ENCODE results near the gene P2RY6.

P2RY6 gene

DNA sequence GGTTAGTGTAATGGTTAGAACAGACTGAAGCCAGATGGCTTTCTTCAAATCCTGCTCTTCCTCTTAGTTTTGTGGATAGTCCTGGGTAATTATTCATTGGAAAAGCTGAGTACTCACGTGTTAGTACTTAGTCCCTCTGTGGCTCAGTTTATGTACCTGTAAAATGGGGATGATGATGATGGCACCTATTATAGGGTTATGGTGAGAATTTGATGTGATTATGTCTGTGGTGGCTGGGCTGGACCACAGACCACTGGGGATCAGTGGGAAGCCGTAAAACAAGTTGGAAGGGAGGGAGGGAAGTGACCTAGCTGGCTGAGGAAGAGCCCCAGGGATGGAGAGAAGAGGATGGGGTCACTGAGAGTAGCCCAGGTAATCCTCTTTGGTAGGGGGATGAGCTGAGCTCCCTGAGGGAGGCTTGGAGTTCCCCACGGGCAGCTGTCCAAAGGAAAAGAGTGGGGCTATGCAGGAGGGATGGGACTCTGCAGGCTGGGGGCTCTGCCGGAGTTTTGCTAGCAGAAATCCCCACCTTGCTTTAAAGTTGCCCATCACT, 55.8 kb downstream of the P2RY6 start:
- in situ Hi-C loops (cut with MboI; ENCODE audit: low sequenced_read_pairs), result no loop called here

DNA sequence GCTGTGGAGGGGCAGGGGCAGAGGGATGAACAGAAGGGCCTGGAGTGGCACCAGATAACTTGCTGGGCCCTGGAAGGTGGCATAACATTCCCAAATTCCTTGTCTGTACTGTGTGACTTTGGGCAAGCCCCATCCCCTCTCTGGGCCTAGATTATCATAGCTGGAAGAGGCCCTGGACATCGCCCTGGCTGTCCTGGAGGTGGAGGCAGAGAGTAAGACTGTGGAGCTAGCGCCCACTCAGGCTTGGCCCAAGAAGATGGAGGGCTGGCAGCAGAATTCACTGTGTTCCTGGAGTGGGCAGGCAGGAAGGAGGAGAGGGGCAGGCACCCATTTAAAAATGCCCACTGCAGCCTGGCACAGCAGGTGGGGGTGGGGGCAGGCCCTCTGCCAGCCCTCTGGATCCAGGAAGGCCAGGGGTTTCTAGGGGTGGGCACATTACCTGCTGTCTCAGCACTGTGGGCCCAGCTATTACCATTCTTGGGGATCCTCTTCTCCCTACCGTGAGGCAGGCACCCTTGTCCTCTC, 58.5 kb downstream of the P2RY6 start:
- in situ Hi-C loops (cut with MboI; ENCODE audit: low sequenced_read_pairs), result no loop called here

DNA sequence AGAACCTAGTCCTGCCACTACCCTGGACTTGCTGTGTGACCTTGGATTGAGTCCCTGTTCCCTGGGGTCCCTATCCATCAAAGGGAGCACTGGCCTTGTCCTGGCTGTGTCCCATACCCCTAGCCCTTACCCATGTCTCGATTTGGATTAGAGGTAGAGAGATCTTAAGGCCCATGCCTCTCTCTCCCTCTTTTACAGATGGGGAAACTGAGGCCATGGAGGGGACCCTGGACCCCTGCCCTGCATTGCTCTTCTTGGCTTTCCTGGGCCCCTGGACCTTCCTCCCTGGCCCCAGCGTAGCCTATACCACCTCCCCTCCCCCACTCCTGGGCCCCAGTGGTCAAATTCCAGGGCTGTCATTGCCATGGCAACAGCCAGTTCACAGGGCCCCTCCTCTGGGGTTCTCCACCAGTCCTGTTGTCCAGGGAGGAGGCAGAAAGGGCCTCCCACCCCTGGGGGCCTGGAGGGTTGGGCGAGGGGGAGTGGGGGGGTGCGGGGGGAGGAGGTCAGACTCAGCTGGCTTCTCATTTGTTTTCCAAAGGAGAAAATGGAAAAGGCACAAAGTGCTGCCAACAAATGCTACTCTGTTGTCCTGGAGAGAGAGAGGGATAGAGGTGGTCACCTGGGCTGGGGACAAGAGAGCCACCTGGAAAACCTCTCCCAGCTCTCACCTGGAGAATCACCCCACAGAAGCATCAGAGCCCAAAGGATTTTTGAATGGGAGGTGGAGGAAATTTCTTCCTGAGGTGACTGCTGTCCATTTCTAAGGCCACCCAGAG, 59.2 kb downstream of the P2RY6 start:
- in situ Hi-C loops (cut with MboI; ENCODE audit: low sequenced_read_pairs), result no loop called here

DNA sequence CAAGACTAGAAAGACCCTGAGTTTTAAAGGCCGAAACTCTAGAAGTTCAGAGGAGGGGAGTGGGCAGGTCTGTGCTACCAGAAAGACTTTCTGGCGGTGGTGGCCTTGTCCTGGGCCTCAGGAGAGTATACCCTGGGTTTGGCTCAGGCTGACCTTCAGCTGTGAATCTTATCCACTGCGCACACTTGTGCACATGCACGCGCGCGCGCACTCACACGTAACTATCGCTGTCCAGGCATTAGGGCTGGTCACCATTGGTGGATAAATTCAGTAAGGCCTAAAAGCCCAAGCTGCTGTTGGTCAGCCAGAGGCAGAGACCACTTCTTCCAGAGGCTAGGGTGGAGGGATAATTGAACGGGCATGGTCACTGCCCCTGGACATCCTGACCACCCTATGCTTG, 61.0 kb downstream of the P2RY6 start:
- in situ Hi-C loops (cut with MboI; ENCODE audit: low sequenced_read_pairs), result no loop called here

DNA sequence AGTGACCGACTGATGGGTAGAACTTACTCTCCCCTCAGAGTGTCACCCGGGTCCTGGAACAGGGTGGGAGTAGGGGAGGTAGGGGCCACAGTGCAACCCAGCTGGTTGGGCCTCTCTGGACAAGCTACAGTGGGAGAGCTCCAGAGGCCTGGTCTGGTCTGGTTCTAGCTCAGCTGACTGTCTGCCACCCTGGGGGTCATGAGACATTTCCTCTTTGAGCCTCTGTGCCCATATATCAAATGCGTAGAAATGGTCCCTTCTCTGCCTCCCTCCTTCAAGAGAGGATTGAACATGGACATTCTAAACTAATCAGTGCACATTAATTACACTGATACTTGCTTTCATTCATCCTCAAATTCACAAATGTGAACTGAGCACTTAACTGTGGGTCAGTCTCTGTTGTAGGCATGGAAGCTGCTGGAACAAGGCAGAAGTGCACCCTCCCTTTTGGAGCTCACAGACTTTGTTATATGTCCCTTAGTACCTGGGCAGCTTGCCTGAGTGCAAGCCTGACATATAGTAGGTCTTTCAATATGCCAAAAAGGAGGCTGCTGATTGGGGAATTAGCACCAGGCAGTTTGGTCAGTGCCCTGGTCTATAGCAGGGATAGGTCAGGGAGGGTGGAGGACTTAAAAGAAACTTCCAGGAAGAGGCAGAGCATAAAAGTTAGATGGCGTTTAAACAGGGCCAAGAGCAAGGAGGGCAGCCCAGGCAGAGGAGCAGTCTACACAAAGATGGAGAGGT, 61.7 kb downstream of the P2RY6 start:
- in situ Hi-C loops (cut with MboI; ENCODE audit: low sequenced_read_pairs), result no loop called here

DNA sequence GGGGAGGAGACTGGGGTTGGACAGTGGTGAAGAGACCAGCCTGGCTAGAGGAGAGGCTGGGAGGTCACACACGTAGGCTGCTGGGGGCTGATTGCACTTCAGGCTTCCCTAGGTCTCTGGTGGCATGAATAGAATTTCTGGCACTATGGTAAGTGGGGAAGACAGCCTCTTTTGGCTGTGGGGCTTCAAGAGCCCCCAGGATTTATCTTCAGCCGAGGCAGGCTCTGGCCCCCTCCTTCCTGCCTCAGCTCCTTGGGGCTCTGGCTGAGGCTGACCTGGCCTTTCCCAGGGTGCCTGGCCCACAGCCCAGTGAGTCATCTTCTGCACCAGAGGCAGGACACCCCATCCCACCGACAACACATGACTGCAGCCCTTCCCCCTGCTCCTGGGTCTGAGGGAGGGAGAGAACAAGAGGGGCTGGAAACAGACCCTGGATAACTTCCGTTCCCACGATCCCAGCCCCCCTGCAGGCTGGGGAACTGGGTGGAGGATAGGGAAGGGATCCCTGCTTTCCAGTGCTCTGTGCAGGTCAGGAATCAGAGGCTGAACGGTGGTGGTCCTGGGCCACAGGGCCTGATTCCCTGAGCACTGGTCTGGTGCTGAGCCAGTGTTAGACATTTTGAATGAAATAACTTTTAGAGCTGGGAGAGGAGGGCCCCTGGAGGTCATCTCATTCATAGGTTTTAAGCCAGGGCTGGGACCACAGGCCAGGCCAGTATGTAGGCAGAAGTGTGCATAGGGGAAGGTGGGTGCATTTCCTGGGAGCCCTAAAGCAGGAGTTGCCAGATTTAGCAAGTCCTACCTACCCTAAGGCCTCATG, 62.5 kb downstream of the P2RY6 start:
- in situ Hi-C loops (cut with MboI; ENCODE audit: low sequenced_read_pairs), result no loop called here

DNA sequence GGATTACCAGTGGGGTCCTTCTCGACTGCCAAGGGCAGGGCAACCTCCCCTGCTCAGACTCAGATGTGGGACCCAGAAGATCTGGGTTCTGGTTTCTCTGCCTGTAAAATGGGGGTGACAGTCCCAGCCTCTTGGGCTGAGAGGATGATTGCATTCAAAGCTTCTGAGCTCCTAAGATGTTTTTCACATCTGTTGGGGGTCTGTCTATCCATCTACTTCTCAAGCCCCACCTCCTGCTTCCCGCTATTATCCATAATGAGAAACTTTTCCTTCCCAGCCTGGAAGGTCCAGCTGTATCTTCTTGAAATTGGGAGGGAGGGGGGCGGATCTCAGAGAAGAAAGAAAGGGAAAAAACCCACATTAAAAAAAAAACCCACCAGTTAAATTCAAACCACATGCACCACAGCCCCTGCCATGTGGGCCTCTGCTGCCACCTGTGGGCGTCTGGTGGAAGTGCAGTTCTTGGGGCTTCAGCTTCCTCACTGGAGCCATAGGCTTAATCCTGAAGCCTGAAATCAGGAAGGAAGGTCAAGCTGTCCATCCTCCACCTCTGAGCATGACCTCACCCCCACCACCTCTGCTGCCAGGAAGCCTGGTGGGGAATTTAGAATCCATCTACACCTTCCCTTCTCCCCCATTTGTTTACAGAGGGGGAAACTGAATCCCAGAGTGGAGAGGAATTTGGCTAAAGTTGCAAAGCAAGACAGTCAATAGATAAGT, 63.2 kb downstream of the P2RY6 start:
- in situ Hi-C loops (cut with MboI; ENCODE audit: low sequenced_read_pairs), result no loop called here

DNA sequence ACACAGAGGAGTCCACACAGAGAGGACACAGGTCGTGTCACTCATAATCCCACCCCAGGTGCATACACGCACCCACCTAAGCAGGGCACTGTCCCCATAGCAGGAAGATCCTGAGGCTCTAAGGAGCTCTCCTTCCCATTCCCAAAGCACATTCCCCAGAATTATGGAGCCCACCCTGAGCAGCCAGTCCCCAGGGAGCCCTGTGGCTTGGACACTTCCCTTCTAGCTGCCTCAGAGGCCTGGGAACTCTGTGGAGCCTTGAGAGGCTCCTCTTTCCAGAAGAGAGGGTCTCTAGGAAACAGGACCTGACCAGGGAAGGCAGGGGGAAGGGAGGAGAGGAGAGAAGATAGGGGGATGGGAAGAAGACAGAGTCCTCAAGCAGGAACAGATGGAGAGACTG, 65.7 kb downstream of the P2RY6 start:
- in situ Hi-C loops (cut with MboI; ENCODE audit: low sequenced_read_pairs), result no loop called here

DNA sequence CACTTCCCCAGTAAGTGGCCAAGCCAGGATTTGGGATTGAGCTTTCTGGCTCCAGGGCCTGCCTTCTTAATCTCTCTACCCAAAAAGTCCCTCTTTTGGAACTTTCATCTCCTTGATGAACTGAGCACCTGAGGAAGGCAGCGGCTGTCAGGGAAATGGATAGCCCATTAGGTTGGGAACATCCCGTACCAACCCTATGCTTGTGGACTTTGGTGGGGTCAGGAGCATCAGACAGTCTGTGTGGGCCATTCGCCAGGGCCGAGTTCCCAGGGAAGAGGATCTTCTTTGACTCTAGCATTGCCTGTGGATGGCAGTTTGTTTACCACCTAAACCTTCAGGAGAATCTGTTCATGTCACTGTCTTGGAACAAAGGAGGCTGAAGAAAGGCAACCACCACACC, 66.1 kb downstream of the P2RY6 start:
- in situ Hi-C loops (cut with MboI; ENCODE audit: low sequenced_read_pairs), result no loop called here

DNA sequence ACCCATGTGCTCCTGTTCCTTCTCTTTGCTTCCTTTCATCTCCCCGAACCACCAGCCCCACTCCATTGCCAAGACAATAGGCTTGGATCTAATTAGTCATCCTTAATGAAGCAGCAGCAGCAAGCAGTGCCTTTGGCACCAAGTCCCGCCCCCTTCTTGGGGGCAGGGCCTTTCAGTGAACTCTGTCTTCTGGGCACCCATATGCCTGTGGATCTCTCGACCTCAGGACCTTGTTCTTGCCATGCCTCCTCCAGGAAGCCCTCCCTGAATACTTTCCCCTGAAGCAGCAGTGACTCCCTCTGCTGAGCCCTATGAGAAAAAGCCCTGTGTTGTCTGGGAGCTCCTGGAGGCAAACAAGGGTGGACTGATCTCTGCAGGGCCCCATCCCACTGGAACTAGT, 68.0 kb downstream of the P2RY6 start:
- in situ Hi-C loops (cut with MboI; ENCODE audit: low sequenced_read_pairs), result no loop called here

DNA sequence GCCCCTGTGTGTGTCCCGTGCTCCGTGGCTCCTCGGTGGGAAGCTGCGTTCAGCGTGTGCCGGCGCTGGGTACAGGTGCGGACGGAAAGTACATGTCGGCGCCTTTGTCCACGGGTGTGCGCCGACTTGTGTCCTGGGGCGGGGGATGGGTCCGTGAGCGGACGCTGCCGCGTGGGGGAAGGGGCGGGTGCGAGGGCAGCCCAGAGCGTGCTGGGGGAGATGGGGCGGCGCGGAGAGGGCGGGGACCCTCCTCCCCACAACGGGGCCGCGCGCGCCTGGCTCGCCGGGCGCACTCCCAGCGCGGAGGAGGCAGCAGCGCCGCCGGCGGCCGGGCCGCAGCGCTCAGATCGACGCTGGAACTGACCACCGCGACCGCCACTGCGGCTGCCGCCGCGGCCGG, 70.5 kb downstream of the P2RY6 start:
- in situ Hi-C loops (cut with MboI; ENCODE audit: low sequenced_read_pairs), result no loop called here

DNA sequence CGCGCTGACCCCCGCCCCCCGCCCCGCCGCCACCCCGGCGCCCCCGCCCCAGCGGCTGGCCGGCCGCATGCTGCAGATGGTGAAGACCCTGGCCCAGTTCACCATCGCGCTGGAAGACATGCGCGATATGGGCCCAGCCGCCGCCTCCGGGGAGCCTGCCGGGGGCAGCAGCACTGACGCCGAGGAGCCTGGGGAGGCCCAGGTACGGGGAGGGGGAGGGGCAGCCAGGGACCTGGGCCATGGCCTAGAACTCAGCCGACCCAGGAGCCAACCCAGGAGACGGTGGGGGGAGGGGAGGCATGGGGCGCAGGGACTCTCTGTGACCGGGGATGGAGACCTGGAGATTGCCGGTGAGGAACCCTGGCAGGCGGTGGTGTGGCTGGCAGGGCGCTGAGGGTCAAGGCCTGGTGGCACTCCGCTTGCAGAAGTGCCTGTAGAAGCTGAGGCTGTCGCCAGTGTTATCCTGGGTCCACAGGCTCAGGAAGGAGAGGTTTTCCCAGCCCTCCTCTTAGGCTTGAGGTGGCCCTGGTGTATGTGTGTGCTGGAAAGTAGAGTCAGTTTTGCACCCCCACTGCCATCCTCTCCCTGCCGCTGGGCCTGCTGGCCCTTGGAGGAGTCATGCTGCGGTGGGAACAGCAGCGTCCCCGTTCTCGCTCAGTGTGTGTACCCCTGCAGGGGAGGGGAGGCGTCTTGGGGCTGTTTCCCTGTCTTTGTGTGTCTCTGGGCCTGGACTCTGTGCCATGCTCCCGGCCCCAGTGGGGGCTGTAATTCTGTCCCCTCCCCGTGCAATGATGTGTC, 71.1 kb downstream of the P2RY6 start:
- in situ Hi-C loops (cut with MboI; ENCODE audit: low sequenced_read_pairs), result no loop called here

DNA sequence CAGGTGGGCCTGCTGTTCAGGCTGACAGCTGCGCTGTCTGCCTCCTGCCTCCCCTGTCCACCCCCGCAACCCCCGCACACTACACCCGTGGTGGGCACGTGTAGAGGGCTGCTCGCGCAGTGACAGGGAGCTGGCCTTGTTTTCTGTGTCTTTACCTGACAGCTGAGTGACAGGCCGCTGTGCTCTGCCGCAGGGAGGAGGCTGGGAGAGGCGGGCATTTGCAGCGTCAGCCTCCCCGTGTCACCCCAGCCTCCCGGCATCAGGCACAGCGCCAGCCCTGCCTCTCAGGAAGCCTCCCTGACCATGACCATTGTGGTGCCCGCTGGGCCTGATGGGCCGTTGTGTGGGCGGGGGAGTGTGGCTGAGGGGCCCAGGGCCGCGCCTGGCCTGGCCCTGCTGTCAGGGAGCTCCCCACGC, 72.1 kb downstream of the P2RY6 start:
- in situ Hi-C loops (cut with MboI; ENCODE audit: low sequenced_read_pairs), result no loop called here

DNA sequence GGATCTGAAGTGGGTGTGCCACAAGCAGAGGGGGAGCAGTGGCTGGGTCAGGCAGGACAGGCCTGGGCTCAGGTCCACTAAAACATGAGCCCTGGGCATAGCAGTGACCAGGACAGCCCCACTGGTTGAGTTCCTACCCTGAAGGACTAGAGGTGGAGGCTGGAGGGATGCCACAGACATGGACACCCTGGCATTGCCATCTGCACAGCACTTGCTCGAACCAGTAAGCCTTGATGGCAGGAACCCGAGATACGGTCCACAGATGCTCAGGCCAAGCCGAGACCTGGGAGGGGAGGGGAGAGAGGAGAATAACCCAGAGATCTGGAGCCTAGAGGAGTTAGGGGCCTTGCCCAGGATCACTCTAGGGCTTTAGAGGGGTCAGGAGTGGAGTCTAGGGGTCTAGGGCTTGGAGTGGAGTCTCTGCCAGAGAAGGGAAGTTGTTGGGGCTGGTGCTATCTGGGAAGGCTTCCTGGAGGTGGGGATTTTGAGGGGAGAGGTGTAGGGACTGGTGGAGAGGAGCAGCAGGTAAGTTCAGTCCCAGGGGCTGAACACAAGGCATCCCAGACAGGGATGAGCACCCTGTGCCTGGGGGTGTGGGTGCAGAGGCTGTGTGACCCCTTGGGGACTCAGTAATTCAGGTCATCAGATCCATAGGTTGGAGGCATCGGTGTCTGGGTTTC, 73.5 kb downstream of the P2RY6 start:
- in situ Hi-C loops (cut with MboI; ENCODE audit: low sequenced_read_pairs), result no loop called here

DNA sequence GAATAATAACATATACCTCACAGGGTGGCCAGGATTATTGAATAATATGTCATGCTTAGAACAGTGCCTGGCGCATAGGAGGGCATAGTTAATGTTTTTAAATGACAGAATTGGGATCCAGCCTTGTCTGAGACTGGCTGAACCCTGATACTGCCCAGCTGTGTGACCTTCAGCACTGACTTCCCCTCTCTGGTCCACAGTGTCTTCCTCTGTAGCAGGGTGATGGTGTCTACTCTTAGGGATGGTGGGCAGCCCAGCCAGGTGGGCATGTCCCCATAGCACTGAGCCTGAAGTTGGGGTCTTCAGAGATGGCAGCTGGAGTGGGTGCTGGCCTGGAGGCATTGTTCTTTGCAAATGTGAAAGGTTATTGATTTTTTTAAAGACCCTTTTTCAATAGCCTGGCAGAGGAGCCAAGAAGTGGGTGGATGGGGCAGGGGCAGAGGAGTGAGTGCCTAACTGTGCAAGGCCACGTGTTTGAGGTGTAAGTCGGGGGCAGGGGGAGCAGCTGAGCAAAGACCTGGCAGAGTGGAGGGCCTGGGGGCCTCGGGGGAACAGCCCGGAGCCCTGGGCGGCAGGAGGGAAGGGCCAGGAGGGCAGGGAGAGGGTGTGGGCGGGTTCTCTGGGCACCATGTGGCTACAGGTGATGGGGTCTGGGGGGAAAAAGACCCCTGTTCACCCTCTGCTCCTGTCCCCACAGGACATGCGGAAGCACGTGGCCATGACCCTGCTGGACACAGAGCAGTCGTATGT, 74.2 kb downstream of the P2RY6 start:
- in situ Hi-C loops (cut with MboI; ENCODE audit: low sequenced_read_pairs), result no loop called here

DNA sequence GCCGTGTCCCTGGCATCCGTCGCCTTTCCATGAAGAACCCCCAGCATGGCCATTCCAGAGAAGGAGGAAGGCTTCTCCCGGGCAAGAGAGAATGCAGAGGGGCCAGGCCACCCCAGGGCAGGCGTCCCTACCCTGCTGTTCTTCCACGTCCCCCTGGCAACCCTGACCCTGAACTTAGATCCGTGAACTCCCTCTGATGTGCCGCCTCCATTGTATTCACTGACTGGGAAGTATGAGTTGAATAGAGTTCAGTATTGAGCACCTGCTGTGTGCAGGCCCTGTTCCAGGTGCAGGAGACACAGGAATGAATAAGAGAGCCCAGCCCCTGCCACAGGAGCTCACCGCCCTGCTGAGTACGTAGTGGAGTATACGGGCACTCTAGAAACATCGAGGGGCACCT, 74.9 kb downstream of the P2RY6 start:
- in situ Hi-C loops (cut with MboI; ENCODE audit: low sequenced_read_pairs), result no loop called here

Data from HL-60/S4 treated with retinoic acid at 250 ng/mL for 4 days and 3 days (cell line).